Glutamatergic neuron (in vitro differentiated cells): ENCODE data around the gene CTU2. TPM values are rescaled to one million over a fixed set of nuclear protein-coding genes. Genes with fewer than 3 reads are reported as not detected.

Experiments
- DNase-seq: peaks from one replicate; pipeline ENCODE4 v3.0.0; 2022
- H3K27ac Mint-ChIP-seq: one replicate; pipeline ENCODE4 v1.8.0; 2020; ENCODE audit warnings: mild to moderate bottlenecking, mixed read lengths, inconsistent platforms; ENCODE audit not compliant: unreplicated experiment
- H3K27me3 Mint-ChIP-seq: one replicate; pipeline ENCODE4 v1.8.0; 2020; ENCODE audit warnings: mild to moderate bottlenecking, moderate library complexity, mixed read lengths, inconsistent platforms; ENCODE audit not compliant: unreplicated experiment
- H3K36me3 Mint-ChIP-seq: one replicate; pipeline ENCODE4 v1.8.0; 2020; ENCODE audit warnings: mild to moderate bottlenecking, mixed read lengths, inconsistent platforms; ENCODE audit not compliant: unreplicated experiment
- H3K4me1 Mint-ChIP-seq: one replicate; pipeline ENCODE4 v1.8.0; 2020; ENCODE audit warnings: mild to moderate bottlenecking, low read depth, mixed read lengths, inconsistent platforms; ENCODE audit not compliant: unreplicated experiment
- H3K4me3 Mint-ChIP-seq: one replicate; pipeline ENCODE4 v1.8.0; 2020; ENCODE audit warnings: mild to moderate bottlenecking, mixed read lengths, inconsistent platforms; ENCODE audit not compliant: unreplicated experiment
- H3K9me3 Mint-ChIP-seq: one replicate; pipeline ENCODE4 v1.8.0; 2020; ENCODE audit warnings: mild to moderate bottlenecking, moderate library complexity, mixed read lengths, inconsistent platforms; ENCODE audit not compliant: unreplicated experiment
- total RNA-seq: library from RNA; stranded (reverse); fragmentation: NEBNext Ultra II Directional; extraction: Animal tissue kit (Norgen Biotek cat#: 25700); gene quantifications from one replicate; pipeline ENCODE4 v1.2.1, GENCODE V29; 2021; ENCODE audit not compliant: unreplicated experiment
- TF ChIP-seq, protein P1 (sequence below): fragments of 200-600 bp; sonication (generic); IDR thresholded peaks from one replicate; pipeline ENCODE4 v1.5.0; 2021; ENCODE audit not compliant: partially characterized antibody, unreplicated experiment

Gene CTU2
- total RNA-seq, 1 donor from 2014 or later, result 32.4 TPM

GRCh38 chr16:88684569-88685155, 21.6 kb upstream of the CTU2 start:
- Mint-ChIP-seq H3K9me3 (no peaks in the 10 kb centered on the region), H3K27me3 (peaks cover 10% of the 10 kb centered on the region), H3K4me3 (no peak overlapping the region), H3K4me1 (peaks cover 1% of the 10 kb centered on the region), H3K36me3 (no peaks in the 10 kb centered on the region), H3K27ac (no peak overlapping the region)
- TF ChIP-seq, protein P1, sequence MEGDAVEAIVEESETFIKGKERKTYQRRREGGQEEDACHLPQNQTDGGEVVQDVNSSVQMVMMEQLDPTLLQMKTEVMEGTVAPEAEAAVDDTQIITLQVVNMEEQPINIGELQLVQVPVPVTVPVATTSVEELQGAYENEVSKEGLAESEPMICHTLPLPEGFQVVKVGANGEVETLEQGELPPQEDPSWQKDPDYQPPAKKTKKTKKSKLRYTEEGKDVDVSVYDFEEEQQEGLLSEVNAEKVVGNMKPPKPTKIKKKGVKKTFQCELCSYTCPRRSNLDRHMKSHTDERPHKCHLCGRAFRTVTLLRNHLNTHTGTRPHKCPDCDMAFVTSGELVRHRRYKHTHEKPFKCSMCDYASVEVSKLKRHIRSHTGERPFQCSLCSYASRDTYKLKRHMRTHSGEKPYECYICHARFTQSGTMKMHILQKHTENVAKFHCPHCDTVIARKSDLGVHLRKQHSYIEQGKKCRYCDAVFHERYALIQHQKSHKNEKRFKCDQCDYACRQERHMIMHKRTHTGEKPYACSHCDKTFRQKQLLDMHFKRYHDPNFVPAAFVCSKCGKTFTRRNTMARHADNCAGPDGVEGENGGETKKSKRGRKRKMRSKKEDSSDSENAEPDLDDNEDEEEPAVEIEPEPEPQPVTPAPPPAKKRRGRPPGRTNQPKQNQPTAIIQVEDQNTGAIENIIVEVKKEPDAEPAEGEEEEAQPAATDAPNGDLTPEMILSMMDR, result no peak
- no peak for DNase-seq

DNA sequence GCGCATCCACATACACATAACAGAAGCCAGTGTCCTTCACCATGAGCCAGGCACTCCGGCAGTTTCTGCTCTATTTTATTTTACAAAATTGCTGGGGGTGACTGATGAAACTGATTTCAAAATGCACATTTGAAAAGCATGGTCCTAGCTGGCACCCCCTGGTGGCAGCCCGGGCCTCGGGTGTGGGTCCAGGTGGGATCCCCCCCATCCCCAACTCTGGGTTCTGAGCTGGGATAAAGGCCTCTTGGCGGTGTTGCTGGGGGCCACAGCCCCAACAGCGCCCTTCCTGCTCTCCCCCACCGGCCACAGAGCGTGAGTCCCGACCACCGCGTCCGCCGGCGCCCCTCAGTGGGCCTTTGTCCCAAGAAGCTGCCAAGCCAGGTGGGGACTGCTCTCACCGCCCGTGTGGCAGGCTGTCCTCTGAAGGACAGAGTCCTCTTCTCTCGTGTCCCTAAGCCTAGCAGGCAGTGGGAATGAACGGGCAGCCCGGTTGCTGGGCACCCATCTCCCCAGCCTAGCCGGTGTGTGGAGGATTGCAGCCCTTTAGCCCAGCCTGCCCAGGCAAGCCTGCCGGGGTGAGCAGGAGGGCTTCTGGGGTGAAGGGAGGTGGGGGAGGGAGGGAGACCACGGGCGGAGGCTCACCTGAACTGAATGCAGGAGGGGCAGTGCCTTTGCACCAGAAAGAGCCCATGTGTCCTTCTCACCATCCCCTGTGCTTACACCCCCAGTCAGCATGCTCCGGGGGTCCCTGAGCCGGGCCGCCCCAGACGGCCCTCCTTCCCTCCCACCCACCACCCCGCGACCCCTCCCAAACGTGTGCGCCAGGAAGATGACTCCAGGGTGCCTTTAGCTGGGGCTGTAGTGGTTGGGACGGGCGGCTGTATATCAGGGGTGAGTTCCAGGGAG, 20.9 kb upstream of the CTU2 start:
- H3K4me3 Mint-ChIP-seq, result no peak overlapping the region
- TF ChIP-seq, protein P1, result peak; percentile 43
- no peaks in the 10 kb centered on the region for H3K9me3 Mint-ChIP-seq
- peaks cover 1% of the 10 kb centered on the region for H3K4me1 Mint-ChIP-seq
- no peak overlapping the region for H3K27ac Mint-ChIP-seq
- peaks cover 10% of the 10 kb centered on the region for H3K27me3 Mint-ChIP-seq
- DNase-seq, result no peak
- no peaks in the 10 kb centered on the region for H3K36me3 Mint-ChIP-seq

DNA sequence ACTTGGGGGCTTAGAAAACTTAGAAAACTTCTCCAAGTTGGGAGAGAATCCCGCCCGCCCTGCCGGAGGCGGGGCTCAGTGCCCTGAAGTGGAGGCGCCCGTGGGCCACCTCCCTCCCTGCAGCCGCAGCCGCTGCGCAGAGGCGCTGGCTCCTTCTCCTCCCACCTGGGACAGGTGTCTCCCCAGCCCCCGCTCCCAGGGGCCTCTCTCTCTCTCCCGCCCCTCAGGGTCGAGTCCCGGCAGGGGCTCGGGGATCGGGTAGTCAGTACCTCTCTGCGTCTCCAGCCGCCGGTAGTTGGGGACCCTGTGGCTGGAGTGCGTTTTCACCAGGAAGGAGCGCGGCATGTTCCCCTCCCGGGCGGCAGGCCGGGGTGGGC, 20.3 kb upstream of the CTU2 start:
- Mint-ChIP-seq H3K9me3 (no peaks in the 10 kb centered on the region), H3K4me1 (peaks cover 1% of the 10 kb centered on the region), H3K36me3 (no peaks in the 10 kb centered on the region), H3K27me3 (peaks cover 10% of the 10 kb centered on the region), H3K4me3 (no peak overlapping the region), H3K27ac (no peak overlapping the region)
- no peak for DNase-seq
- TF ChIP-seq, protein P1, result no peak

- peaks cover 10% of the 10 kb centered on the region for H3K27me3 Mint-ChIP-seq
These were observed 19.7 kb upstream of the CTU2 start, which contains the start of gene SNAI3 for GRCh38 chr16:88686439-88687253. Gene SNAI3, minus strand, starts transcription at chr16:88686507. Its CDS starts 101 bp downstream, at chr16:88686406.

More at GRCh38 chr16:88686439-88687253, 19.7 kb upstream of the CTU2 start, which contains the start of gene SNAI3:
- Mint-ChIP-seq H3K9me3 (no peaks in the 10 kb centered on the region), H3K4me3 (no peak within 1 kb of the TSS), H3K4me1 (peaks cover 1% of the 10 kb centered on the region), H3K36me3 (no peaks in the 10 kb centered on the region), H3K27ac (no peak within 1 kb of the TSS)
- TF ChIP-seq, protein P1, result no peak
- DNase-seq, result peak; percentile 89
